Right cardiac atrium (tissue), 5 donors: ENCODE results near the gene HSF2. TPM values are rescaled to one million over a fixed set of nuclear protein-coding genes. Genes with fewer than 3 reads are reported as not detected.

Source experiments
- ATAC-seq, 2 donors: fragments of 200-7000 bp; cut with Tn5 transposase; one replicate each; pipeline versions ENCODE4 v1.8.0 to v1.9.1; 2020; ENCODE audit warnings: moderate library complexity in 2 of 2, mild to moderate bottlenecking in 1 of 2
- DNase-seq, 3 donors: peaks; one replicate each; pipeline ENCODE4 v3.0.0-alpha.2; 2020
- H3K27ac ChIP-seq: one replicate; pipeline ENCODE4 v1.5.1; 2013; ENCODE audit warnings: mild to moderate bottlenecking, low read length, control low read depth, moderate library complexity
- H3K27me3 ChIP-seq: one replicate; pipeline ENCODE4 v1.6.1; 2013; ENCODE audit not compliant: control insufficient read depth, insufficient read depth
- H3K4me1 ChIP-seq: one replicate; pipeline ENCODE4 v1.6.1; 2013; ENCODE audit warnings: low read length; ENCODE audit not compliant: control insufficient read depth, insufficient read depth
- H3K4me3 ChIP-seq: one replicate; pipeline ENCODE4 v1.5.1; 2013; ENCODE audit warnings: low read length, control low read depth
- H3K9me3 ChIP-seq: one replicate; pipeline ENCODE4 v1.6.1; 2013; ENCODE audit warnings: low read length; ENCODE audit not compliant: control insufficient read depth
- WGBS: extraction: QIAGEN DNeasy Blood & Tissue Kit; methylation state at CpG from one replicate; pipeline ENCODE4 v1.1.7; 2013; 5-methylcytosine and 5-hydroxymethylcytosine counted together
- intact Hi-C, 4 donors: fragments of 100-400 bp; cut with DNase I; formaldehyde crosslinking; loops; one replicate each; pipeline versions ENCODE4 v1.11.0 to v1.14.0; 2022 to 2023
- polyA plus RNA-seq: library from polyadenylated mRNA; stranded (reverse); fragments of 200-250 nt; gene quantifications from one replicate; pipeline ENCODE4 v1.2.3, GENCODE V29; 2013
- total RNA-seq, 4 donors: library from RNA; stranded (reverse); fragmentation: NEBNext Ultra II Directional; extraction: Animal tissue kit (Norgen Biotek cat#: 25700); gene quantifications; one replicate each; pipeline ENCODE4 v1.2.1, GENCODE V29; 2021
- donor health status: healthy with polysubstance abuse.
- donor health status: DM: no; HTN: yes; CAD: no.
- donor health status: DM: no; HTN: no; CAD: no.
- donor health status: DM: no; HTN: yes; CAD: no; lungs with severe emphysema.
- donor health status: DM: yes; HTN: yes; CAD: no.

HSF2 gene
- total and polyA plus RNA-seq, 5 donors, result 21.6 to 42.9 (median 41.6) TPM

DNA sequence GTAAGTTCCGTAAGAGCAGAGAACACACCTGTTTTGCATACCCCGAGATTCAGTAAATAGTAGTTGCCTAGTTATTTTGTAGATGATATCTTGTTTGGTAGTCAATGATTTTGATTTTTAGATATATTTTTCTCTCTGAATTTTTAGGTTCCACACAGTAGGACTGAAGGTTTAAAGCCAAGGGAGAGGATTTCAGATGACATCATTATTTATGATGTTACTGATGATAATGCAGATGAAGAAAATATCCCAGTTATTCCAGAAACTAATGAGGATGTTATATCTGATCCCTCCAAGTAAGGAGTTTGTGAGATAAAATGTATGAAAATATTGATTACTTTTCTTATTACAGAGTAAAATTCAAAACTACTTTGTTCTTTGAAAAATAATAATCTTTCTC lies 22.6 kb downstream of the HSF2 start:
- Histone ChIP-seq H3K9me3 (no peaks in the 10 kb centered on the region), H3K27me3 (no peaks in the 10 kb centered on the region), H3K27ac (no peak overlapping the region), H3K4me3 (no peak overlapping the region), H3K4me1 (no peaks in the 10 kb centered on the region)
- DNase-seq (no peak), ATAC-seq (no peak)
- WGBS, result 97% methylated on average over 2 of the region's 2 CpGs
- intact Hi-C loops, result no loop called here

DNA sequence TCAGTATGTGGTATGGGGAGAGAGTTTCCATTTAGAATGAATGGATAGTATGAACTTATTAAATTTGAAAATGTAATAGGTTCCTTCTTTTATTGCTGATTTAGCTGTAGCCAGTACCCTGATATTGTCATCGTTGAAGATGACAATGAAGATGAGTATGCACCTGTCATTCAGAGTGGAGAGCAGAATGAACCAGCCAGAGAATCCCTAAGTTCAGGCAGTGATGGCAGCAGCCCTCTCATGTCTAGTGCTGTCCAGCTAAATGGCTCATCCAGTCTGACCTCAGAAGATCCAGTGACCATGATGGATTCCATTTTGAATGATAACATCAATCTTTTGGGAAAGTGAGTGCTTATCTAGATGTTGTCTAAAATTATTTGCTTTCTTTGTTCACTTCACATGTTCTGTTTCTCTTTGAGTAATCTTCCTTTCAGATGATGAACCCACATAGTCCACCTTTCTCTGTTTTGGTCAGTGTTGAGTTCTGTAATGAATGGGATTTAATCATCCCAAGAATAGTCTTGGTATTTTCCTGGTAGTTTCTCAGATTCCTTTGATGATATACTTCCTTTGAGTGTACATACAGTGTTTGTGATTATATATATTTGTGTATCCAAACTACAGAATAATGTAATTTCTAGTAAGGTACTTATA lies 23.3 kb downstream of the HSF2 start:
- WGBS, result 90% methylated on average over 1 of the region's 1 CpG
- intact Hi-C loops, result no loop called here

GRCh38 chr6:122423734-122424133 lies 24.3 kb downstream of the HSF2 start:
- ATAC-seq (no peak), DNase-seq (no peak)
- Histone ChIP-seq H3K4me1 (no peaks in the 10 kb centered on the region), H3K27ac (no peak overlapping the region), H3K9me3 (no peaks in the 10 kb centered on the region), H3K4me3 (no peak overlapping the region), H3K27me3 (no peaks in the 10 kb centered on the region)
- 98% methylated on average over 1 of the region's 1 CpG for WGBS
- intact Hi-C loops, result no loop called here

More for the DNA sequence above, 23.3 kb downstream of the HSF2 start:
- H3K4me3 ChIP-seq, result no peak overlapping the region
- H3K4me1 ChIP-seq, result no peaks in the 10 kb centered on the region
- no peak for DNase-seq
- H3K9me3 ChIP-seq, result no peaks in the 10 kb centered on the region
- no peak overlapping the region for H3K27ac ChIP-seq
- H3K27me3 ChIP-seq, result no peaks in the 10 kb centered on the region
- ATAC-seq, result no peak

- no peak overlapping the region for H3K4me3 ChIP-seq
- H3K27ac ChIP-seq, result no peak overlapping the region
- H3K9me3 ChIP-seq, result no peaks in the 10 kb centered on the region
- ATAC-seq (no peak), DNase-seq (no peak)
- 96% methylated on average over 3 of the region's 3 CpGs for WGBS
- H3K4me1 ChIP-seq, result no peaks in the 10 kb centered on the region
- H3K27me3 ChIP-seq, result no peaks in the 10 kb centered on the region
- intact Hi-C loops, result no loop called here
Measured at GRCh38 chr6:122426597-122426996, 27.1 kb downstream of the HSF2 start.

GRCh38 chr6:122428781-122429180 lies 29.3 kb downstream of the HSF2 start:
- 89% methylated on average over 1 of the region's 1 CpG for WGBS
- H3K27ac ChIP-seq, result no peak overlapping the region
- H3K9me3 ChIP-seq, result no peaks in the 10 kb centered on the region
- H3K4me3 ChIP-seq, result no peak overlapping the region
- intact Hi-C loops, result no loop called here
- H3K4me1 ChIP-seq, result no peaks in the 10 kb centered on the region
- no peak for ATAC-seq
- no peaks in the 10 kb centered on the region for H3K27me3 ChIP-seq
- DNase-seq, result no peak

DNA sequence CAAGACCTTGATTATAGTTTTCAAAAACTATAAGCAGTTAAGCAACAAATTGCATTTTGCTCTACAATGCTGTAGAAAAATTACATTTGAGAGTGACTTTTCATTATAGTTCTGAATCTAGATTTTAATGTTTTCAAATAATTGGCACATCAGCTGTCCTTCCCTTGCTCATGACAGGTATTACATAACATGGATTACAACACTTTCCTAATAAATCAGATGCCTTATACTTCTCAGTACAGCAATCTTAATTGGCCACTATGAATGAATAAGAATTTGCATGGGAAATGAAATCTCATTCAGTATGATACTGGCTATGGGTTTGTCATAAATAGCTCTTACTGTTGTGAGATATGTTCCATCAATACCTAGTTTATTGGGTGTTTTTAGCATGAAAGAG lies 29.9 kb downstream of the HSF2 start:
- ATAC-seq (no peak), DNase-seq (no peak)
- Histone ChIP-seq H3K9me3 (no peaks in the 10 kb centered on the region), H3K4me1 (no peaks in the 10 kb centered on the region), H3K4me3 (no peak overlapping the region), H3K27me3 (no peaks in the 10 kb centered on the region), H3K27ac (no peak overlapping the region)
- intact Hi-C loops, result no loop called here

DNA sequence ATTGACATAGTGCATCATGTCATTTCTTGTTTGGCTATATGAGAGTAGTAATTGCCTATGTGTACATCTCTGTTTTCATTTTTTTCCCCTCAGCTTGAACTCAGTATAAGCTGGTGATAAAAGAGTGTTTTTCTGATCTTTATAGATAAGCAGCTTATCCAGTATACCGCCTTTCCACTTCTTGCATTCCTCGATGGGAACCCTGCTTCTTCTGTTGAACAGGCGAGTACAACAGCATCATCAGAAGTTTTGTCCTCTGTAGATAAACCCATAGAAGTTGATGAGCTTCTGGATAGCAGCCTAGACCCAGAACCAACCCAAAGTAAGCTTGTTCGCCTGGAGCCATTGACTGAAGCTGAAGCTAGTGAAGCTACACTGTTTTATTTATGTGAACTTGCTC lies 32.3 kb downstream of the HSF2 start:
- Histone ChIP-seq H3K9me3 (no peaks in the 10 kb centered on the region), H3K4me3 (no peak overlapping the region), H3K4me1 (no peaks in the 10 kb centered on the region), H3K27ac (no peak overlapping the region), H3K27me3 (no peaks in the 10 kb centered on the region)
- WGBS, result 94% methylated on average over 4 of the region's 4 CpGs
- DNase-seq, result no peak
- intact Hi-C loops, result no loop called here
- no peak for ATAC-seq

DNA sequence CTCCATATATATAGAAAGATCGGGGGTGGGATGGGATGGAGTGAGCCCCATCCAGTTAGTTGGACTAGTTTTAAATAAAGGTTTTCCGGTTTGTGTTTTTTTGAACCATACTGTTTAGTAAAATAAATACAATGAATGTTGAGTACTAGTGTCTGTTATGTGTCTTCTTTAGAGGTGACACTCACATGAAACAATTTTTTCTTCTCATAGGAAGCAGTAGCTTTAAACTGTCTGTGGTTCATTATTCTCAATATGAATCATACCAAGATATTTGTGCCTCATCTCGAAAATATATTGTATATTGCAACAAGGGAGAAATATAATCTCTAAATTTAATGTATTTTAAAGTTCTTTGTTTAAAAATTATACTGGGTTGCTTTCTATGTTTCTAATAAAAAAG lies 33.4 kb downstream of the HSF2 start:
- no peaks in the 10 kb centered on the region for H3K4me1 ChIP-seq
- ATAC-seq (no peak), DNase-seq (no peak)
- intact Hi-C loops, result no loop called here
- no peaks in the 10 kb centered on the region for H3K27me3 ChIP-seq
- no peaks in the 10 kb centered on the region for H3K9me3 ChIP-seq
- no peak overlapping the region for H3K27ac ChIP-seq
- 93% methylated on average over 3 of the region's 3 CpGs for WGBS
- H3K4me3 ChIP-seq, result no peak overlapping the region

DNA sequence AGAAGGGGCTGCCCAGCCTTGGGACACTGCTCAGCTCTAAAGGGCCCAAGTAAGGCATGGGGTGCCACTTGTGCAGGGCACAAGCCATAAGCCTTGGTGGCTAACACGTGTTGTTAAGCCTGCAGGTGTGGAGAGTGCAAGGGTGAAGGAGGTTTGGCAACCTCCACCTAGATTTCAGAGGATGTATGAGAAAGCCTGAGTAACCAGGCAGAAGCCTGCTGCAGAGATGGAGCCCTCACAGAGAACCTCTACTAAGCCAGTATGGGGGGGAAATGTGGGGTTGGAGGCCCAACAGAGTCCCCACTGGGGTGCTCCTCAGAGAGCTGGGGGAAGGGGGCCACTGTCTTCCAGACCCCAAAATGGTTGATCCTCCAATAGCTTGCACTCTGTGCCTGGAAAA lies 39.5 kb downstream of the HSF2 start:
- WGBS, result 98% methylated on average over 1 of the region's 1 CpG

GRCh38 chr6:122445274-122445673 lies 45.8 kb downstream of the HSF2 start:
- intact Hi-C loops, result no loop called here

More for the DNA sequence above, 39.5 kb downstream of the HSF2 start:
- no peak for DNase-seq
- Histone ChIP-seq H3K4me1 (no peaks in the 10 kb centered on the region), H3K4me3 (no peak overlapping the region), H3K9me3 (no peaks in the 10 kb centered on the region), H3K27me3 (no peaks in the 10 kb centered on the region), H3K27ac (no peak overlapping the region)
- no peak for ATAC-seq
- intact Hi-C loops, result no loop called here

DNA sequence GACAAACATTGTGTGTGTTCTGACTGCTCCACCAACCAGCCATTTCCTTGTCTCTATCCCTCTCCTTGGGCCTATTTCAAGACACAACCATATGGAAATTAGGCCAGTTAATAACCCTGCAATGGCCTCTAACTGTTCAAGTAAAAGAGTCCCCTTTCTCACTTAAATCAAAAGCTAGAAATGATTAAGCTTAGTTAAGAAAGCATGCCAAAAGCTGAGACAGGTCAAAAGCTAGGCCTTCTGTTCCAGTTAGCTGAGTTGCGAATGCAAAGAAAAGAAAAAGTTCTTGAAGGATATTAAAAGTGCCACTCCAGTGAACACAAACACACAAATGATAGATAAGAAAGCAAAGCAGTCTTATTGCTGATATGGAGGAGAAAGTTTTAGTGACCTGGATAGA lies 49.6 kb downstream of the HSF2 start:
- Histone ChIP-seq H3K4me3 (no peak overlapping the region), H3K9me3 (no peaks in the 10 kb centered on the region), H3K27ac (no peak overlapping the region), H3K4me1 (no peaks in the 10 kb centered on the region), H3K27me3 (no peaks in the 10 kb centered on the region)
- 100% methylated on average over 1 of the region's 1 CpG for WGBS
- DNase-seq, result no peak
- intact Hi-C loops, result no loop called here
- no peak for ATAC-seq

More at GRCh38 chr6:122445274-122445673, 45.8 kb downstream of the HSF2 start:
- Histone ChIP-seq H3K27me3 (no peaks in the 10 kb centered on the region), H3K9me3 (no peaks in the 10 kb centered on the region), H3K27ac (no peak overlapping the region), H3K4me1 (no peaks in the 10 kb centered on the region), H3K4me3 (no peak overlapping the region)
- ATAC-seq (no peak), DNase-seq (no peak)
- 100% methylated on average over 1 of the region's 1 CpG for WGBS

DNA sequence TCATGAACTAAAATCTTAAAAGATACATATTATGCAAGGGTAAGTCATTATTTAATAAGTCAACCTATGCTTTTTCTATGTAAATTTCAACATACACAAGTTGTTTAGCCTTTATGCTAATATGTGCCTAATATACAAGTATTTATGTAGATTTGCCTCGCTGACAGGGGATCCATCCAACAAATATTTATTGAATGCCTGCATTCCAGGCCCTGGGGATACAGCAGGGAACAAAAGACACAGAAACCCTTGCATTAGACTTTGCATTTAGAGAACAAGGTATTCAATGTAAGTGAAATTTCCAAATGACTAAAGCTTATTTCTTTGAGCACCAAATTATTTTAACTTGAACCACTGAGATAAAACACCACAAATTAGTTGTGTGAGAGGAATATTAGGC lies 53.1 kb downstream of the HSF2 start:
- intact Hi-C loops, result no loop called here

More for the DNA sequence above, 53.1 kb downstream of the HSF2 start:
- no peaks in the 10 kb centered on the region for H3K27me3 ChIP-seq
- H3K4me3 ChIP-seq, result no peak overlapping the region
- 53% methylated on average over 1 of the region's 1 CpG for WGBS
- no peak overlapping the region for H3K27ac ChIP-seq
- DNase-seq, result no peak
- ATAC-seq, result no peak
- peaks cover 1% of the 10 kb centered on the region for H3K4me1 ChIP-seq
- no peaks in the 10 kb centered on the region for H3K9me3 ChIP-seq
